ENCODE measurements around the gene TMEM174. TPM values are rescaled to one million over a fixed set of nuclear protein-coding genes. Genes with fewer than 3 reads are reported as not detected.

The TMEM174 gene
- not detected in 2 replicates for total RNA-seq

- no peak for DNase-seq (ENCODE audit: low read depth in 2 of 2)
Measured at GRCh38 chr5:73172951-73173350, at the start of gene TMEM174. TMEM174 (plus strand) TSS chr5:73173193; CDS start chr5:73173244, 51 bp downstream.

DNA sequence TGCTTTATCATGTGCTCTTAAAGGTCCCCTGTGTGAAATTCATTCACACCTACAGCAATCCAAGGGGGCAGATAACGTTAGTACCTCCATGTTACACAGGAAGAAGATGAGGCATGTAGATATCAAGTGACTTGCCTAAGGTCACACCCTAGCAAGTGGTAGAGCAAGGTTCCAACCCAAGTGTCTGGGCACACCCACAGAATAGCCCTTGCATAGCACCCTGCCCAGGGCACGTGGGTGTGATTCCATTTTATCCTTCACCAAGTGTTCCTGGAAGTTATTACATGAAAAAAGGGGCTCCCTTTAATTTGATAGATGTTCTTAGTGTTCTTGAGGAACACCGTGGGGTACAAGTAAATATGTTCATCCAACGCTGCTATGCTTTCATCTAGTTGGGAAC is 47.7 kb upstream of the TMEM174 start:
- DNase-seq (ENCODE audit: low read depth in 2 of 2) = no peak

DNA sequence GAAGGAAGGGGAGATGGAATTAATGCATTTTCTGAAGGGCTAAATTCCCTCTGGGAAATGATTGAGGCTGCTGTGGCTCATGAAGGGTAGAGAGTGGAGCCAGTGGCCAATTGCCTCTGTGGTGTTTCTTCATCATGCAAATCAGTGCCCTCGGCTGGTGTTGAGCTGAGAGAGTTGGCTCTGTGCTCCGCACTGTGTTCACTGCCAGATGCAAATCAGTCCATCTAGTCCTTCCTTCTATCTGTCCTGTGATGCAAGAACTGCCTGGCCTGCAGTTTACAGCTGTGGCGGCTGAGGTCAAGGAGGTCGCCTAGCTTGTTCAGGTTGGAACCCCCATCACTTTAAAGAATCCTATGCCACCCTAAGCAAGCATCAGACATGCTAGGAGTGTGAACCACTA is 46.6 kb upstream of the TMEM174 start:
- no peak for DNase-seq (ENCODE audit: low read depth in 2 of 2)

DNA sequence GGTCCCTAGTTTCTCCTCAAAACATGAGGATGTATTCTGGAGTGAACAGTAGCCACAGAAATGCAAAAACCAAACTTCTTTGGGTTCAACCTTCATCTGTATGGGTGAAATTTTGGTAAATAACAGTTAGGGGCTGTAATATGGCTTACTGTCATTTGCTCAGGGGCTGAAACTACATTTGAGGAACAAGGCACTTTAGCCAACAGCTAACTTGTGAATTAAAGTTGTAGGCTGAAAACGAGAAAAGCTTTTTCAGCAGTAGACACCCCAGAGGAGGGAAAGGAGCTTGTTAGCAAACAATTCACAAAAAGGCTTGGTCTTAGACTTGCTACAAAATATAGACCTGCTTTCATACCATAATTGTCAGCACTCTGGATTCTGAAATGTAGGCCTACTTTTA is 46.0 kb upstream of the TMEM174 start:
- DNase-seq (ENCODE audit: low read depth in 2 of 2) = no peak

DNA sequence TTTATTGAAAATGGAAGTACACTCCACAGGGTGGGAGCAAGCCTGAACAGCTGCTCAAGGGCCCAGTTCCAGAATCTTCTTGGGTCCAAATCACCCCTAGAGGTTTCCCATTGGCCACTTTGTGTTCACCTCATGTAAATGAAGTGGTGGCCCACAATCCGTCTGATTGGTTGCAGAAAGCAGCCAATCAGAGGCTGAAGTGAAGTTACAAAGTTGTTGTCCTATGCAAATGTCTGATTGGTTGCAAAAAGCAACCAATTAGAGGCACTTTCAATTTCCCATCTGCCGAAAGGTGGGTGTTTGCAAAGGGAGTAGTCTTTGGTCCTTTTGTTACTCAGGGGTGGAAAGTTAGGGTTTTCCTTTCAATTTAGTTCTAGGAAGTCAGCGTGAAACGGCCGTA is 43.9 kb upstream of the TMEM174 start:
- no peak for DNase-seq (ENCODE audit: low read depth in 2 of 2)

DNA sequence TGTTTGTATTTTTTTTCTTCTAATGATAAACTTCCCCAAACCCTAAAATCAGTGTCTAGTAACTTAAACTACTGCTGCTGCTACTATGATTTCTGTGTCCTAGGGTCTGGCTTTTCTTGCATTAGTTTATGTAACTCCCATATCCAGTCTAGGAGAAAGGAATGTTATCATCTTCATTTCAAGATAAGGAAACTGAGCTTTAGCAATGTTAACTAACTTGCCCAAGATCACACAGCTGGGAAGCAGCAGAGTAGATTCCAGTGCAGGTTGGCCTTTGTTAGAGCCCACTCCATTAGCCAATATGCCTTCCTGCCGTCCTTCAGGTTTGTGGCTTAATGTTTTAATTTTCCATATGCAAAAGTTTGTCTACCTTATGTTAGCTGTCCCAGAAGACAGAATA is 42.2 kb upstream of the TMEM174 start:
- DNase-seq (ENCODE audit: low read depth in 2 of 2) = no peak

DNA sequence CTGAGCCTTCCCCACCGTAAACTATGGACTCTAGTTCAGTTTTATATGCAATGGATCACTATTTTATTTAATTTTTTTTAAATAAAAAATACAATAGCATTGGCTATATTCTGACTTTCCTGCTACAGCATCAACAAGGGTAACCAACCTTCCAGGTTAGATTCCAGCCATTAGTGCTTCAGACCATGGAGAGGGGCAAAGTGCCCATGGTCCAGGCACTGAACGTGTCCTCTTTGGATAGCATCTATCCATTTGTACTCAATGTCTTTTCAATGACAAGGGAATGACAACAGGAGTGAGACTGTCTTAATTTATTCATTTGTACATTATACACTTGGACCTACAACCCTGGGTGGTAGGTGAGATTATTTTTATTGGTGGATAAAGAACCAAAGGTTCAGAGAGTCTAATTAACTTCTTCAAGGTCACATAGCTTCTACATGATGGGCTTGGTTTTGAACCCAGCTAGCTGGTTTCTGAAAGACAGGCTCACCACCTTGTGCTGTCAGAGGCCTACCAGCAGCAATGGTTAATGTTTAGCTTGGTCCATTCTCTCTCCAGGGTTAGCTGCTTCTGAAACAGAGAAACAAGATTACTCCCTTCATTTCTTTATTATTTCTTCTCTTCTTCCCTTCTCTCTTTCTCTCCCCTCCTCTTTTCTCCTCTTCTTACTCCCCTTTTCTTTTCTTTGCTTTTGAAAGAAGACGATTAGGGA is 41.1 kb upstream of the TMEM174 start:
- DNase-seq (ENCODE audit: low read depth in 2 of 2) = no peak

- no peak for DNase-seq (ENCODE audit: low read depth in 2 of 2)
Measured at GRCh38 chr5:73132759-73133158, 40.2 kb upstream of the TMEM174 start.

- no peak for DNase-seq (ENCODE audit: low read depth in 2 of 2)
Measured at GRCh38 chr5:73135021-73135420, 38.0 kb upstream of the TMEM174 start.

DNA sequence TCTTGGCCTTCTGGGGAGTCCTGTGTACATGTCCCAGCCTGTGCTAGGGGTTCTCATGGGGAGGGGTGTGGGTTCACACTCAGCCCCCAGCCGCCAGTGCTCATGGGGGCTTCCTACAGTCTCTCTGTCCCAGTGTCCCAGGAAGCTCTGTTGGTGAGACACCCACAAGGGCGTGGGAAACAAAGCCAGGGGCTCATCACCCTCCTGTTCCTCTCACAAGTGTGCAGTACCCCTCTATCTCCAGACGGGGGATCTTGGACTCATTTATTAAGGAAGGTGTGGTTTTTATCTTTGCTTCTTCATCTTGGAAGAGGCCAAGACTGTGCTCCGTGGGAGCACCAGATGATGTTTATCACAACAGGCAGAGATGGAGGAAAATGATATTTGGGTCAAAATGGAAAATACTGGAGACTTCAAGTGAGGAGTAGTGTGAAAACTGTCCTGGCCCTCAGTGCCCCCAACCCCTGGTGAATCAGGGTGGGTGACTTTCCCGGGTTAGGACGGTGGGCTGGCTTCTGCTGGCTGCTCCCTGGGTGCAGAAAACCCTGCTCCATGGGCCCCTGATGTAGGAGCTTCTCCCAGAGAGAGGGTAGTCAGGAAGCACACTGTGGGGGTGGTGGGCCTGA is 37.5 kb upstream of the TMEM174 start:
- DNase-seq (ENCODE audit: low read depth in 2 of 2) = peak in 1 of 2 donors; percentile 20

DNA sequence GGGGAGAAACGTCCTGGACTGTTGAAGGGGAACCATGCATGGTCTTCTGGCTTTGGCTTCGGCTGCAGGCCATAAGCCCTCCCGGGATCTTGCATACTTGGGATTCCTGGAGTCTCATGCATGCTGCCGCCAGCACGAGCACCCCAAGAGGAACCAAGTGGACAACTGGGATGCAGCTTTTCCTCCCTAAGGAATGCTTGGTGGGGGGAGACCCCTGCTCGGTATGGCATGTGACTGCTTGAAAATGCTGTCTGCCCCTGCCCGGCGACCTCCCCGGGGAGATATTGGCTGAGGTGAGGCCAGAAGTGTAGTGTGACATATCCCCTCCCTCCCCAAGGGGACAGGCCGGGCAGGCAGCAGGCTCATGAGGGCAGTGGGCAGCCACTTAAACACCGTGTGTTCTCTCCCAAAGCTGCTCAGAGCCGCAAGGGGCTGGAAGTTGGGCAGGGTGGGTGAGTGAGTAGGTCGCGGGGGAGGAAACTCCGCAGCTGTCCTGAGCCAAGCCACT is 36.9 kb upstream of the TMEM174 start:
- no peak for DNase-seq (ENCODE audit: low read depth in 2 of 2)

DNA sequence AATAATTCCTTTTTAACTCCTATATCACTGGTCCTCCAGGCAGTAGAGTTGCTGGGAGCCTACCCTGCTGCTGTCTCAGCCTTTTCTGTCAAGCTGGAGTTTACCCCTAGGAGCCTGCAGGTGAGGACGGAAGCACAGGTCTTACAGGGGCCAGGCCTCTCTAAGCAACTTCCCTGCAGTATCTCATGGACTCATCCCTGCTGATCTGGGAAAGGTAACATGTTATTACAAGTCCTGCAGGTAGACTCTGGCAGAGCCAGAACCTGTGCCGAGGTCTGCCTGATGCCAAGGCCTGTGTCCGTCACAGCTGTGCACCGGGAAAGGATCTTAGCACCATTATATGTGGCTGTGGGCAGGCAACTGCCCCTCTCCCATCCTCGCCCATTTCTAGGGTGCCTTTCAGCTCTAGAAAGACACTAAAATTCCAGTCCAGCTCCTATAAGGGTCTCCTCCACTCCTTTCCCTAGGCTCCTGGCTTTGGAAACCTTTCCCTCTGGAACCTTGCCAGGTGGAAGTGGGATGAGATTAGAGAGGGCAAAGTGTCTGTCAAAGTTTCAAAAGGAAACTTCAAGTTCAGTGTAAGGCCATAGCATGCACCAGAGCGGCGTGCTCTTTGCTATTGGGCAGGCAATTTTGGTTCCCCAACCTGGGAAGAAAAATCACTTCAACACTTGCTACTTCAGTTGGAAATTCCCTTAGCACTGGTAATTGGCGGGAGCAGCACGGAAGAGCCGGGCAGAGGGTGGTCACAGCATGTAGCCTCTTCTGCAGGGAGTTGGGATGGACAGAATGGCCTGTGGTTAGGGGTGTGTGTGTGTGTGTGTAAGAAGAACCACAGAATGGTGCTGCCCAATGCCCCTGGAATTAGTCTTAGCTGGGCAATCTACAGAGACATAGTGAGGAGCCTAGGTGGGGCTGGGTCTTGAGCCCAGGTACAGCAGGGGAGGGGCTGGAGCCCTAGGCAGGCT is 35.1 kb upstream of the TMEM174 start:
- no peak for DNase-seq (ENCODE audit: low read depth in 2 of 2)

- DNase-seq (ENCODE audit: low read depth in 2 of 2) = no peak
Measured at GRCh38 chr5:73139485-73139884, 33.5 kb upstream of the TMEM174 start.

DNA sequence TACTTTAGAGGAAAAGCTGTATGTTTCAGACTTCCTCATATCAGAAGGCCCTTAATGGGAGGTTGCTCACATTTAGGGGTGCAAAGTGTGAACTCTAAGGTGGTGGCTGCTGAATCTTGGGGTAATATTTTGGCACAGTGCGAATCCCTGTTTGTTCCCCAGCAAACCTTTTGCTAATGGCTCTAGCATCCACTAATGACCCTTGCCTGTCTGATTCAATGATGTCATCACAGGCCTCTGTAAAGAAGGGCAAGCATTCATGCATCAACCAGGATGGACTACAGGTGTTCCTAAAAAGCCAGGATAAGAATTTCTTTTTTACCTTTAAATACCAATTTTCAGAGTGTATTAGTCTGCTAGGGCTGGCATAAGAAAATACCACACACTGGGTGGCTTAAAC is 32.2 kb upstream of the TMEM174 start:
- no peak for DNase-seq (ENCODE audit: low read depth in 2 of 2)

GRCh38 chr5:73142035-73142434 is 31.0 kb upstream of the TMEM174 start:
- DNase-seq (ENCODE audit: low read depth in 2 of 2) = no peak

DNA sequence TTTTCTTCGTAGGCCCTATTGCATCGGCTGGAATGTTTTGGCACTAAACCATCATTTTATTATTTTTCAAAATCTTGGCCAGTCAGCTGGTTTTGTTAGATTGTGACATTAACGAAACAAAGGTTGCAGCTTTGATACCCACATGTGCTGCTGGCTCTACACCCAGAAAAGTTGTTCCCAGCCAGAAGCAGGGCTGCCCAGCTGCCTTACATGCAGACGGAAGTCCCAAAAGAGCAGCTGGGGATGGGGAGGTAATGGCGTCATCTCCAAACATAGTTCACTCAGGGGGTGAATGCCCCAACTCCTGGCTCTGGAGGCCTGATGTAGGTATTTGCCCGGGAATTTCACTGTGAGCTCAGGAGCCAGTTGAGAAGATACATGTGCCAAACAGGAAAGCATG is 29.3 kb upstream of the TMEM174 start:
- no peak for DNase-seq (ENCODE audit: low read depth in 2 of 2)

GRCh38 chr5:73149540-73149939 is 23.5 kb upstream of the TMEM174 start:
- DNase-seq (ENCODE audit: low read depth in 2 of 2) = no peak

- no peak for DNase-seq (ENCODE audit: low read depth in 2 of 2)
Measured at GRCh38 chr5:73150876-73151275, 22.1 kb upstream of the TMEM174 start.

DNA sequence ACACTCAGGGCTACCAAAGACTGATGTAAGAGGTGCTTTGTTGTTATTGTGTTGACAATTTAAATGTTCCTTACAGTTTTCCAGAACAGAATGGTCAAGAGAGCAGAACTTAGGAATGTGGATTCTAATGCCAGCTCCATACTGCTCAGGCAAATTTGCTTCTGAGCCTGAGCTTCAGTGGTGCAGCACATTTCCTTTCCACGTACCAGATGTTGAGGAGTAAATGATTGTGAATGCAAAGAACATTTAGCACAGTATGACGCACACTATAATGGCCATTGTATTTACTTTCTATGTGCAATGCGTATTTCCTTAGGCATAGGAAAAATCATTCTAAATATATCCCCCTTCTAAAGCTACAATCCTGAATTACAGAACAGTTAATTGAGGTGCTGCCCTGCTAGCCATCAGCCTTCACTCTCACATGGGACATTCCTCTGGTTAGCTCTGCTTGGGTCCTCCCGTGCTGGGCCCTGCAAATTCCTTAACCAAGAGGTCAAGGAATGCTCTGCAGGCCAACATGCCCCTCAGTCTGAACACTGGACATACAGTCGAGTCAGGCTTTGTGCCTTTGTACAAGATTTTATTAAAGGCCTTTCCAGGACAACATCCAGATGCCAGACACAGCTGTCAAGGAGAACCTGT is 21.1 kb upstream of the TMEM174 start:
- DNase-seq (ENCODE audit: low read depth in 2 of 2) = peak in 1 of 2 donors; percentile 5

- DNase-seq (ENCODE audit: low read depth in 2 of 2) = no peak
Measured at GRCh38 chr5:73152411-73153388, 20.3 kb upstream of the TMEM174 start.
